Sigmoid colon (tissue), 7 donors: ENCODE data around the gene ARHGAP28. TPM values are rescaled to one million over a fixed set of nuclear protein-coding genes. Genes with fewer than 3 reads are reported as not detected.
"Not testable (repeated sequence)": the region's sequence is repeated elsewhere in the genome, so short reads cannot be mapped to it uniquely, and the experiment has no call there.

Experiments
- DNase-seq: peaks from one replicate; pipeline ENCODE4 v3.0.0-alpha.2; 2019
- H3K27ac ChIP-seq, 4 donors: fragments of 200-600 bp; sonication (generic); one replicate each; pipeline ENCODE4 v1.5.1; 2016 to 2019; ENCODE audit warnings: mild to moderate bottlenecking in 1 of 4
- H3K27me3 ChIP-seq, 3 donors: fragments of 200-600 bp; sonication (generic); one replicate each; pipeline ENCODE4 v1.5.1; 2019; ENCODE audit warnings: mild to moderate bottlenecking in 1 of 3
- H3K36me3 ChIP-seq, 4 donors: fragments of 200-600 bp; sonication (generic); one replicate each; pipeline ENCODE4 v1.5.1; 2016 to 2019
- H3K4me1 ChIP-seq, 4 donors: fragments of 200-600 bp; sonication (generic); one replicate each; pipeline ENCODE4 v1.5.1; 2017 to 2019
- H3K4me3 ChIP-seq, 4 donors: fragments of 200-600 bp; sonication (generic); one replicate each; pipeline ENCODE4 v1.5.1; 2017 to 2019; ENCODE audit warnings: mild to moderate bottlenecking in 2 of 4, moderate library complexity in 1 of 4
- H3K9me3 ChIP-seq, 4 donors: fragments of 200-600 bp in 3 of 4; sonication (generic) in 3 of 4; one replicate each; pipeline versions ENCODE4 v1.5.1 to v1.6.1; 2013 to 2019
- CTCF ChIP-seq, 4 experiments: fragments of 450-650 bp in 3 of 4; fragments of 200-600 bp in 1 of 4; IDR thresholded peaks; one replicate each; pipeline ENCODE4 v1.5.1; 2016 to 2019; ENCODE audit warnings: antibody characterized with exemption in 4 of 4, mild to moderate bottlenecking in 3 of 4, moderate library complexity in 2 of 4
- EP300 ChIP-seq, 4 donors: sonication (generic); formaldehyde crosslinking; IDR thresholded peaks; one replicate each; pipeline ENCODE4 v1.6.1; 2017; ENCODE audit warnings: antibody characterized with exemption in 4 of 4
- POLR2A ChIP-seq, 2 donors: fragments of 450-650 bp; IDR thresholded peaks; one replicate each; pipeline ENCODE4 v1.6.1; 2016; ENCODE audit warnings: antibody characterized with exemption in 2 of 2, mild to moderate bottlenecking in 2 of 2, moderate library complexity in 2 of 2
- POLR2AphosphoS5 ChIP-seq, 4 donors: sonication (generic); formaldehyde crosslinking; IDR thresholded peaks; one replicate each; pipeline ENCODE4 v1.6.1; 2017; ENCODE audit warnings: antibody characterized with exemption in 4 of 4
- WGBS, 2 donors: extraction: QIAGEN DNeasy Blood & Tissue Kit; methylation state at CpG; one replicate each; pipeline ENCODE4 v1.1.7; 2013; 5-methylcytosine and 5-hydroxymethylcytosine counted together
- intact Hi-C: fragments of 100-400 bp; cut with DNase I; formaldehyde crosslinking; loops from one replicate; pipeline ENCODE4 v1.15.1; 2023
- polyA plus RNA-seq, 3 donors: library from polyadenylated mRNA; stranded (reverse); fragments of 200-250 nt; gene quantifications; one replicate each; pipeline ENCODE4 v1.2.3, GENCODE V29; 2013
- total RNA-seq, 4 donors: library from RNA; depleted of rRNA; stranded (reverse); fragments of >200 nt; gene quantifications; one replicate each; pipeline ENCODE4 v1.1.0, GENCODE V29; 2016
- donor health status: healthy with polysubstance abuse.
- donor health status: Bipolar disorder and iron deficiency.
- donor health status: healthy.

The ARHGAP28 gene
- total and polyA plus RNA-seq, 7 donors: 0.23 to 13.2 (median 4.3) TPM

- TF ChIP-seq CTCF (IDR thresholded peaks at IDR 0.05): no peak
- no peak for TF ChIP-seq POLR2A (IDR thresholded peaks at IDR 0.05)
- TF ChIP-seq EP300 (IDR thresholded peaks at IDR 0.05): no peak
- TF ChIP-seq POLR2AphosphoS5 (IDR thresholded peaks at IDR 0.05): no peak
- WGBS, 2 donors: 69% methylated on average over 2 of the region's 2 CpGs
- no peaks in the 10 kb centered on the region for H3K9me3 ChIP-seq
- no peaks in the 10 kb centered on the region for H3K27me3 ChIP-seq
- no peak overlapping the region for H3K27ac ChIP-seq
- H3K4me1 ChIP-seq: no peaks in the 10 kb centered on the region
- intact Hi-C loops: no loop called here
- no peak overlapping the region for H3K4me3 ChIP-seq
- H3K36me3 ChIP-seq: no peaks in the 10 kb centered on the region
- no peak for DNase-seq
Observed at GRCh38 chr18:6843308-6843707, 113.8 kb downstream of the ARHGAP28 start.

GRCh38 chr18:6845521-6845920, 116.0 kb downstream of the ARHGAP28 start:
- H3K9me3 ChIP-seq, H3K27ac ChIP-seq, H3K4me1 ChIP-seq, H3K36me3 ChIP-seq, DNase-seq, H3K27me3 ChIP-seq, H3K4me3 ChIP-seq, intact Hi-C loops: not testable (repeated sequence)
- WGBS, 2 donors: 92 to 94% methylated on average over 1 of the region's 1 CpG

GRCh38 chr18:6850396-6850795, 120.9 kb downstream of the ARHGAP28 start:
- intact Hi-C loops: no loop called here
- H3K9me3 ChIP-seq: no peaks in the 10 kb centered on the region
- TF ChIP-seq POLR2AphosphoS5 (IDR thresholded peaks at IDR 0.05) (no peak), CTCF (IDR thresholded peaks at IDR 0.05) (no peak), POLR2A (IDR thresholded peaks at IDR 0.05) (no peak), EP300 (IDR thresholded peaks at IDR 0.05) (no peak)
- H3K27me3 ChIP-seq: no peaks in the 10 kb centered on the region
- no peaks in the 10 kb centered on the region for H3K4me1 ChIP-seq
- H3K36me3 ChIP-seq: no peaks in the 10 kb centered on the region
- no peak for DNase-seq
- no peak overlapping the region for H3K4me3 ChIP-seq
- H3K27ac ChIP-seq: no peak overlapping the region
- WGBS, 2 donors: 81% methylated on average over 1 of the region's 1 CpG

GRCh38 chr18:6851480-6851879, 122.0 kb downstream of the ARHGAP28 start:
- WGBS, 2 donors: 89 to 95% methylated on average over 2 of the region's 2 CpGs
- H3K9me3 ChIP-seq: no peaks in the 10 kb centered on the region
- no peaks in the 10 kb centered on the region for H3K27me3 ChIP-seq
- H3K4me3 ChIP-seq: no peak overlapping the region
- DNase-seq: no peak
- intact Hi-C loops: no loop called here
- TF ChIP-seq POLR2AphosphoS5 (IDR thresholded peaks at IDR 0.05): no peak
- TF ChIP-seq CTCF (IDR thresholded peaks at IDR 0.05): no peak
- no peak for TF ChIP-seq EP300 (IDR thresholded peaks at IDR 0.05)
- TF ChIP-seq POLR2A (IDR thresholded peaks at IDR 0.05): no peak
- no peaks in the 10 kb centered on the region for H3K4me1 ChIP-seq
- H3K36me3 ChIP-seq: no peaks in the 10 kb centered on the region
- no peak overlapping the region for H3K27ac ChIP-seq

- no peaks in the 10 kb centered on the region for H3K27me3 ChIP-seq
- no peaks in the 10 kb centered on the region for H3K9me3 ChIP-seq
- intact Hi-C loops: no loop called here
- WGBS, 2 donors: 85 to 91% methylated on average over 7 of the region's 7 CpGs
- no peak for DNase-seq
- H3K27ac ChIP-seq: no peak overlapping the region
- no peak overlapping the region for H3K4me3 ChIP-seq
- H3K4me1 ChIP-seq: no peaks in the 10 kb centered on the region
- TF ChIP-seq CTCF (IDR thresholded peaks at IDR 0.05) (no peak), POLR2AphosphoS5 (IDR thresholded peaks at IDR 0.05) (no peak), POLR2A (IDR thresholded peaks at IDR 0.05) (no peak), EP300 (IDR thresholded peaks at IDR 0.05) (no peak)
- no peaks in the 10 kb centered on the region for H3K36me3 ChIP-seq
Observed at GRCh38 chr18:6854811-6855210, 125.3 kb downstream of the ARHGAP28 start.
